ENCODE data around the gene CARHSP1.

CARHSP1 gene

DNA sequence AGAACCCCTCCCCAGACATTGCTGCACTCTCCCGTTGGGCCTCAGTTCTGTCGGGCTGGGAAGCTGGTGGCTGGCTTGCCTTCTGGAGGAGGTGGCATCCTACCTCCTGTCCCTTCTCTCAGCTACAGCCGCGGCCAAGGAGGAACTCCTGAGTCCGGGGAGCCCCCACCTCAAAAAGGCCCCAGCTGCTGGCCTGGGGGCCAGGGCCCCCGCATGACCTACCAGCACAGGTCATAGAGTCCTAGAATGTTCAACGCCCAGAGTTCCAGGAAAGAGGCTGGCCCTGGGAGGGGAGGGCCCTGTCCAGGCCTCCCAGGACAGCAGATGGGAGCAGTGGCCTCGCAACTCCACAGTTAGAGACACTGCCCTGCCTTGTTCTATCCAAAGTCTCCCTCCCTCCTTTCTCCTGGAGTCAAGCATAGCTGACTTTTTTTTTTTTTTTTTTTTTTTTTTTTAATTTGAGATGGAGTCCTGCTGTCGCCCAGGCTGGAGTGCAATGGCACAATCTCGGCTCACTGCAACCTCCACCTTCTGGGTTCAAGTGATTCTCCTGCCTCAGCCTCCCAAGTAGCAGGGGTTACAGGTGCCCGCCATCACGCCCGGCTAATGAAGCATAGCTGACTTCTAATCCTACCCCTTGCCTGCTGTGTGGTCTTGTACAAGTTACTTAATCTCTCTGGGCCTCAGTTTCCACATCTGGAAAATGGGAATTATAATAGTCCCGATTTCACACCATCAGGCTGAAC, 7.1 kb downstream of the CARHSP1 start:
- H3K4me2 ChIP-seq (ENCODE audit: low read length), result no peak overlapping the region
- H3F3A ChIP-seq (ENCODE audit: insufficient read depth, low read length), result no peaks in the 10 kb centered on the region
- no peak overlapping the region for H2AFZ ChIP-seq (ENCODE audit: low read length)
- no peaks in the 10 kb centered on the region for H3K27me3 ChIP-seq (ENCODE audit: insufficient read depth, low read length)
- H3K36me3 ChIP-seq (ENCODE audit: insufficient read depth, low read length), result peaks cover 34% of the 10 kb centered on the region
- TF ChIP-seq EZH2 (IDR thresholded peaks at IDR 0.05; ENCODE audit: borderline replicate concordance, low read length), result no peak
- TF ChIP-seq, protein P1, sequence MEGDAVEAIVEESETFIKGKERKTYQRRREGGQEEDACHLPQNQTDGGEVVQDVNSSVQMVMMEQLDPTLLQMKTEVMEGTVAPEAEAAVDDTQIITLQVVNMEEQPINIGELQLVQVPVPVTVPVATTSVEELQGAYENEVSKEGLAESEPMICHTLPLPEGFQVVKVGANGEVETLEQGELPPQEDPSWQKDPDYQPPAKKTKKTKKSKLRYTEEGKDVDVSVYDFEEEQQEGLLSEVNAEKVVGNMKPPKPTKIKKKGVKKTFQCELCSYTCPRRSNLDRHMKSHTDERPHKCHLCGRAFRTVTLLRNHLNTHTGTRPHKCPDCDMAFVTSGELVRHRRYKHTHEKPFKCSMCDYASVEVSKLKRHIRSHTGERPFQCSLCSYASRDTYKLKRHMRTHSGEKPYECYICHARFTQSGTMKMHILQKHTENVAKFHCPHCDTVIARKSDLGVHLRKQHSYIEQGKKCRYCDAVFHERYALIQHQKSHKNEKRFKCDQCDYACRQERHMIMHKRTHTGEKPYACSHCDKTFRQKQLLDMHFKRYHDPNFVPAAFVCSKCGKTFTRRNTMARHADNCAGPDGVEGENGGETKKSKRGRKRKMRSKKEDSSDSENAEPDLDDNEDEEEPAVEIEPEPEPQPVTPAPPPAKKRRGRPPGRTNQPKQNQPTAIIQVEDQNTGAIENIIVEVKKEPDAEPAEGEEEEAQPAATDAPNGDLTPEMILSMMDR (IDR thresholded peaks at IDR 0.05; ENCODE audit: low read length), result no peak
- no peak overlapping the region for H3K9ac ChIP-seq (ENCODE audit: low read length)
- H3K4me3 ChIP-seq (ENCODE audit: low read depth, low read length, poor library complexity, severe bottlenecking), result no peak overlapping the region
- H3K4me1 ChIP-seq (ENCODE audit: insufficient read depth, low read length, severe bottlenecking), result peaks cover 35% of the 10 kb centered on the region
- H3K27ac ChIP-seq (ENCODE audit: low read depth, low read length, poor library complexity, severe bottlenecking), result no peak overlapping the region
- no peaks in the 10 kb centered on the region for H3K9me2 ChIP-seq (ENCODE audit: low read depth, low read length)
- H3K9me3 ChIP-seq (ENCODE audit: low read length), result no peaks in the 10 kb centered on the region
- peaks cover 52% of the 10 kb centered on the region for H3K79me2 ChIP-seq (ENCODE audit: insufficient read depth, low read length)
- no peaks in the 10 kb centered on the region for H4K20me1 ChIP-seq (ENCODE audit: insufficient read depth, low read length)

DNA sequence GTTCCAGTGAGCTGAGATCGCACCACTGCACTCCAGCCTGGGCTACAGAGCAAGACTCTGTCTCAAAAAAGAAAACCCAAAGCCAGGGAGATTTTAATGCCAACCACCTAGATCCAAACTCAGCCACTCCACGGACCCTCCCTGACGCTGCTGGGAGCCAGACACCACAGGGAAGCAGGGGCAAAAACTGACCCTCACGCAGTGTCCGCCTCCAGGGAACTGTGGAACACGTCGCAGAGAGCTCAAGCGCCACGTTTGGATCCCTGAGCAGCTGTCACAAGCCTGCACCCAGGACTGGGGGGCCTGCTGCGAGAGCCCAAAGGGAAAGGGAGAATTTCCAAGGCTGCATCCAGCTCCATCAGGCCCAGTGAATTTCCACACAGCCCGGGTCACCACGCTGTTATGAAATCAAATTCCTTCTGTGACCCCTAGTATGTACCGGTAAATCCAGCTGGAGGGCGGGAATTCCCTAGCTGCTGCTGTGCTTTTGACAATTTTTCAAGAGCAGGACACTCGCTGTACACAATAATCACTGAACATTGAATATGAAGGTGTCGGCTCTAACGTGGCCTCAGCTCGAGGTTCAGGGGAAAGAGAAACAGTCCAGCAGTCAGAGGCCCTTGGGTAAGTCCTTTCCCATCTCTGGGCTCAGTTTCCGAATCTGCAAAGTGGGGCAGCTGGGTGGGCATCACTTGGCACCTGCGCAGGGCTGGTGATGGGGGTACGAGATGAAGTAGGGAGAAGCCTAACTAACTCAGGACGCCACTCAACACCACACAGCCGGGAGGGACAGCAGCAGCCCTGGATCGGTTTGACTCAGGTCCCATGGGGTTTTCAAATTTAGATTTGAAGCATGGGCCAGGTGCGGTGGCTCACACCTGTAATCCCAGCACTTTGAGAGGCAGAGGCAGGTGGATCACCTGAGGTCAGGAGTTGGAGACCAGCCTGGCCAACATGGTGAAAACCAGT, 8.6 kb downstream of the CARHSP1 start:
- Histone ChIP-seq H4K20me1 (ENCODE audit: insufficient read depth, low read length) (no peaks in the 10 kb centered on the region), H3K4me2 (ENCODE audit: low read length) (no peak overlapping the region), H3K4me1 (ENCODE audit: insufficient read depth, low read length, severe bottlenecking) (peaks cover 20% of the 10 kb centered on the region), H3K4me3 (ENCODE audit: low read depth, low read length, poor library complexity, severe bottlenecking) (no peak overlapping the region), H3K9me2 (ENCODE audit: low read depth, low read length) (no peaks in the 10 kb centered on the region), H3K9ac (ENCODE audit: low read length) (no peak overlapping the region), H2AFZ (ENCODE audit: low read length) (no peak overlapping the region), H3K79me2 (ENCODE audit: insufficient read depth, low read length) (peaks cover 38% of the 10 kb centered on the region), H3K27me3 (ENCODE audit: insufficient read depth, low read length) (no peaks in the 10 kb centered on the region), H3K27ac (ENCODE audit: low read depth, low read length, poor library complexity, severe bottlenecking) (no peak overlapping the region), H3F3A (ENCODE audit: insufficient read depth, low read length) (no peaks in the 10 kb centered on the region), H3K9me3 (ENCODE audit: low read length) (no peaks in the 10 kb centered on the region), H3K36me3 (ENCODE audit: insufficient read depth, low read length) (peaks cover 50% of the 10 kb centered on the region)
- no peak for TF ChIP-seq EZH2 (IDR thresholded peaks at IDR 0.05; ENCODE audit: borderline replicate concordance, low read length)
- TF ChIP-seq, protein P1 (IDR thresholded peaks at IDR 0.05; ENCODE audit: low read length), result no peak

DNA sequence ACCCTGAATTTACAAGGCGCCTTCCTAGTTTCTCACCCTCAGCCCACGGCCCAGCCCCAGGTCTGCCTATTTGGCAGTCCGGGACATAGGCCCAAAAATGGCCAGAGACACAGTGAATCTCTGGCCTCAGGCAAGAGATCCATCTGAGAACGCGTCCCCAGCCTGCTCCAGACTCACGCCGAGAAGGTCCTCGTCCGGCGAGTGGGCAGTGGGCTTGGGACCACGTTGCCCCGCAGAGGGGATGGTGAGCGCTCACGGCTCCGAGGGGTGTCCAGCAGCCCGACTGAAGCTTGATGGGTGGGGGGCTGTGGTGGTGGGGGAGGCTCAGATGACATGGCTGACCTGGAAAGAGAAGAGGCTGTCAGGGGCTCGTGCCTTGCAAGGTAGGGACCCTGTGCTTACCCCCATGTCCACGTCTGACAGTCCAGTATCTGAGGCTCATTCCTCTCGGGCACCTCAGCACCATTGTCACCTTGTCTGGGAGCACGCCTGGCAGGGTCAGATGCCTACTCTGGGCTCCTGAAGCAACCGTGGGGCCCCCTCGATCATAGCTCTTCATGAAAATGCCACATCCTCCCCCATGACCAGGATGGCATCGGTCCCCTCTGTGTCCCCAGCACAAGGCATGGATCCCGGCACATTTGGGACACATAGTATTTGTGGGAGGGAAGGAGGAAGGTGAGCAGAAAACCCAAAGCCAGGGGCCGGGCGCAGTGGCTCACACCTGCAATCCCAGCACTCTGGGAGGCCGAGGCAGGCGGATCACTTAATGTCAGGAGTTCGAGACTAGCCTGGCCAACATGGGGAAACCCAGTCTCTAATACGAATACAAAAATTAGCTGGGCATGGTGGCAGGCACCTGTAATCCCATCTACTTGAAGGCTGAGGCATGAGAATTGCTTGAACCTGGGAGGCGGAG, 9.6 kb downstream of the CARHSP1 start:
- Histone ChIP-seq H3K4me3 (ENCODE audit: low read depth, low read length, poor library complexity, severe bottlenecking) (no peak overlapping the region), H3K9me3 (ENCODE audit: low read length) (no peaks in the 10 kb centered on the region), H3K27me3 (ENCODE audit: insufficient read depth, low read length) (no peaks in the 10 kb centered on the region), H4K20me1 (ENCODE audit: insufficient read depth, low read length) (no peaks in the 10 kb centered on the region), H3K4me1 (ENCODE audit: insufficient read depth, low read length, severe bottlenecking) (peaks cover 10% of the 10 kb centered on the region), H3K9ac (ENCODE audit: low read length) (no peak overlapping the region), H3K9me2 (ENCODE audit: low read depth, low read length) (no peaks in the 10 kb centered on the region), H3F3A (ENCODE audit: insufficient read depth, low read length) (no peaks in the 10 kb centered on the region), H3K4me2 (ENCODE audit: low read length) (no peak overlapping the region), H3K27ac (ENCODE audit: low read depth, low read length, poor library complexity, severe bottlenecking) (no peak overlapping the region), H2AFZ (ENCODE audit: low read length) (no peak overlapping the region), H3K79me2 (ENCODE audit: insufficient read depth, low read length) (peaks cover 29% of the 10 kb centered on the region), H3K36me3 (ENCODE audit: insufficient read depth, low read length) (peaks cover 59% of the 10 kb centered on the region)
- TF ChIP-seq EZH2 (IDR thresholded peaks at IDR 0.05; ENCODE audit: borderline replicate concordance, low read length), result no peak
- TF ChIP-seq, protein P1 (IDR thresholded peaks at IDR 0.05; ENCODE audit: low read length), result no peak

Data from OCI-LY1 (cell line).